ENCODE data around the gene IRGC. TPM values are rescaled to one million over a fixed set of nuclear protein-coding genes. Genes with fewer than 3 reads are reported as not detected.

The IRGC gene
- total and polyA plus RNA-seq, 2 donors (not counting 3 experiments of a cell fraction or from before 2014, with no cell fraction given) = not detected

- CTCF ChIA-PET = interaction anchor here (2.7 to 3.7 kb wide), 3 partner anchors 18 to 62 kb away, joined by 47 to 136 read pairs (median 57); no protein-coding TSS in a partner anchor
- Histone ChIP-seq H3K27ac (ENCODE audit: insufficient read depth, low read depth, low read length) (no peak overlapping the region), H3K79me2 (ENCODE audit: control insufficient read depth, insufficient read depth, low read length) (peaks cover 17% of the 10 kb centered on the region), H3K4me3 (replicated peaks in 1 of 3; ENCODE audit: insufficient read depth in 1 of 3, low read depth in 1 of 3, low read length in 3 of 3) (no peak overlapping the region), H3K27me3 (ENCODE audit: control insufficient read depth in 2 of 2, insufficient read depth in 2 of 2, low read length in 2 of 2) (no peaks in the 10 kb centered on the region), H3K9me1 (replicated peaks; ENCODE audit: control insufficient read depth, extremely low read depth, insufficient read depth, low read length) (no peaks in the 10 kb centered on the region), H3K9ac (replicated peaks; ENCODE audit: extremely low read depth, insufficient read depth, low read length) (no peak overlapping the region), H3K4me2 (ENCODE audit: insufficient read depth, low read length) (no peak overlapping the region), H3K9me3 (replicated peaks; ENCODE audit: control insufficient read depth, insufficient read depth, low read length) (no peaks in the 10 kb centered on the region), H2AFZ (ENCODE audit: low read depth, low read length) (no peak overlapping the region), H3K36me3 (ENCODE audit: control insufficient read depth in 2 of 2, extremely low read depth in 1 of 2, insufficient read depth in 2 of 2, low read length in 2 of 2) (peaks cover 34 to 45% of the 10 kb centered on the region in 2 experiments), H3K4me1 (ENCODE audit: control insufficient read depth, extremely low read depth, insufficient read depth, low read length) (peaks cover 5% of the 10 kb centered on the region), H4K20me1 (replicated peaks; ENCODE audit: control insufficient read depth, extremely low read depth, insufficient read depth, low read length) (no peaks in the 10 kb centered on the region)
- POLR2A ChIA-PET = no interaction called here
- no peak for TF ChIP-seq GATA2 (IDR thresholded peaks at IDR 0.05; ENCODE audit: insufficient read depth, insufficient read length, low read depth, low read length)
- no peak for TF ChIP-seq POLR2AphosphoS5 (IDR thresholded peaks at IDR 0.05; ENCODE audit: insufficient read depth, low read depth, low read length)
- TF ChIP-seq MYC (IDR thresholded peaks at IDR 0.05; ENCODE audit: low read depth, low read length) = no peak
- no peak for TF ChIP-seq MAX (IDR thresholded peaks at IDR 0.05; ENCODE audit: insufficient read depth, insufficient read length)
- no peak for TF ChIP-seq POLR2A (IDR thresholded peaks at IDR 0.05; ENCODE audit: low read depth, low read length)
- TF ChIP-seq FOS (IDR thresholded peaks at IDR 0.05; ENCODE audit: borderline replicate concordance, insufficient read depth, low read length) = no peak
- no peak for TF ChIP-seq JUN (IDR thresholded peaks at IDR 0.05; ENCODE audit: borderline replicate concordance, insufficient read depth, insufficient read length, low read depth)
- TF ChIP-seq CTCF (IDR thresholded peaks at IDR 0.05; ENCODE audit: extremely low read depth in 1 of 2, insufficient read depth in 1 of 2, low read depth in 1 of 2, low read length in 2 of 2) = no peak
- no peak for TF ChIP-seq EZH2 (IDR thresholded peaks at IDR 0.05; ENCODE audit: borderline replicate concordance, low read depth, low read length, severe bottlenecking)
- BruUV-seq (replicated peaks) = no TSS peak
- FAIRE-seq (no peak), DNase-seq (ENCODE audit: low read depth, low spot score) (no peak)
- dilution Hi-C loops (cut with MboI; ENCODE audit: extremely low pct_ligation_motif_present, low sequenced_read_pairs) = no loop called here
- intact Hi-C loops (cut with micrococcal nuclease) = no loop called here
These were observed 31.8 kb downstream of the IRGC start for GRCh38 chr19:43747557-43748204.

Data from endothelial cell of umbilical vein (primary cell).